Small intestine (tissue), 7 donors: ENCODE data around the gene CCDC3. TPM values are rescaled to one million over a fixed set of nuclear protein-coding genes. Genes with fewer than 3 reads are reported as not detected.

Experiments
- DNase-seq, 2 donors: peaks; one replicate each; pipeline versions ENCODE4 v3.0.0 to v3.0.0-alpha.2; 2013
- FAIRE-seq: peaks from 2 replicates; lab custom pipeline; 2012; peaks lifted over from hg19 to GRCh38; lab: Jason Lieb, UNC
- H3K27ac ChIP-seq, 3 donors: one replicate each; pipeline ENCODE4 v1.5.1; 2013; ENCODE audit warnings: low read length in 2 of 3, mild to moderate bottlenecking in 2 of 3, control low read depth in 1 of 3, inconsistent platforms in 1 of 3, low read depth in 1 of 3, moderate library complexity in 1 of 3
- H3K27me3 ChIP-seq, 3 donors: one replicate each; pipeline ENCODE4 v1.6.1; 2013; ENCODE audit warnings: low read length in 3 of 3, inconsistent platforms in 1 of 3; ENCODE audit not compliant: control insufficient read depth in 3 of 3, insufficient read depth in 3 of 3
- H3K36me3 ChIP-seq, 3 donors: one replicate each; pipeline ENCODE4 v1.6.1; 2013; ENCODE audit warnings: low read length in 3 of 3, inconsistent platforms in 1 of 3, low read depth in 1 of 3, mild to moderate bottlenecking in 1 of 3, moderate library complexity in 1 of 3; ENCODE audit not compliant: control insufficient read depth in 3 of 3, insufficient read depth in 2 of 3
- H3K4me1 ChIP-seq, 3 donors: one replicate each; pipeline ENCODE4 v1.6.1; 2013; ENCODE audit warnings: low read length in 2 of 3, inconsistent platforms in 1 of 3, low read depth in 1 of 3, mild to moderate bottlenecking in 1 of 3, moderate library complexity in 1 of 3; ENCODE audit not compliant: control insufficient read depth in 3 of 3, insufficient read depth in 2 of 3
- H3K4me3 ChIP-seq, 3 donors: one replicate each; pipeline ENCODE4 v1.5.1; 2013; ENCODE audit warnings: low read length in 3 of 3, control low read depth in 1 of 3, inconsistent platforms in 1 of 3, low read depth in 1 of 3, mild to moderate bottlenecking in 1 of 3, moderate library complexity in 1 of 3
- H3K9me3 ChIP-seq, 2 donors: one replicate each; pipeline ENCODE4 v1.6.1; 2013; ENCODE audit warnings: low read depth in 1 of 2, low read length in 1 of 2; ENCODE audit not compliant: control insufficient read depth in 2 of 2, insufficient read depth in 1 of 2
- WGBS, 3 donors: extraction: QIAGEN DNeasy Blood & Tissue Kit; methylation state at CpG; one replicate each; pipeline ENCODE4 v1.1.7; 2013; 5-methylcytosine and 5-hydroxymethylcytosine counted together
- polyA plus RNA-seq, 4 donors: library from polyadenylated mRNA; stranded (reverse) in 3 of 4; unstranded in 1 of 4; fragments of 200-250 nt in 3 of 4; fragments of 120-200 nt in 1 of 4; gene quantifications; one replicate each; pipeline versions ENCODE4 v1.2.1 to v1.2.3, GENCODE V29; 2013
- donor health status: healthy with polysubstance abuse.
- donor health status: control.
- donor health status: control.
- donor health status: Bipolar disorder and iron deficiency.
- donor health status: healthy.

The CCDC3 gene
- polyA plus RNA-seq, 4 donors = 0.22 to 8.7 (median 4.1) TPM

GRCh38 chr10:12902135-12902572 lies 99.4 kb downstream of the CCDC3 start:
- H3K36me3 ChIP-seq = no peaks in the 10 kb centered on the region
- no peaks in the 10 kb centered on the region for H3K27me3 ChIP-seq
- DNase-seq (peak; percentile 29 to 73), FAIRE-seq (no peak)
- no peaks in the 10 kb centered on the region for H3K4me1 ChIP-seq
- no peaks in the 10 kb centered on the region for H3K9me3 ChIP-seq
- no peak overlapping the region for H3K27ac ChIP-seq
- WGBS, 3 donors = 2 to 6% (median 5%) methylated on average over 2 of the region's 2 CpGs
- no peak overlapping the region for H3K4me3 ChIP-seq

GRCh38 chr10:12899546-12899945 lies 102.0 kb downstream of the CCDC3 start:
- no peak for DNase-seq
- H3K36me3 ChIP-seq = no peaks in the 10 kb centered on the region
- no peak overlapping the region for H3K27ac ChIP-seq
- FAIRE-seq = no peak
- no peaks in the 10 kb centered on the region for H3K9me3 ChIP-seq
- no peaks in the 10 kb centered on the region for H3K27me3 ChIP-seq
- 86 to 92% (median 91%) methylated on average over 7 of the region's 7 CpGs for WGBS, 3 donors
- no peak overlapping the region for H3K4me3 ChIP-seq
- H3K4me1 ChIP-seq = no peaks in the 10 kb centered on the region

GRCh38 chr10:12898271-12898670 lies 103.2 kb downstream of the CCDC3 start:
- Histone ChIP-seq H3K27ac (no peak overlapping the region), H3K4me3 (no peak overlapping the region), H3K4me1 (no peaks in the 10 kb centered on the region), H3K9me3 (peaks cover 0 to 6% of the 10 kb centered on the region in 2 donors), H3K27me3 (peaks cover 0 to 3% (median 0%) of the 10 kb centered on the region in 3 donors), H3K36me3 (no peaks in the 10 kb centered on the region)
- DNase-seq (no peak), FAIRE-seq (no peak)
- 90 to 92% (median 91%) methylated on average over 24 of the region's 24 CpGs for WGBS, 3 donors

GRCh38 chr10:12897278-12897677 lies 104.2 kb downstream of the CCDC3 start:
- Histone ChIP-seq H3K27ac (no peak overlapping the region), H3K9me3 (peaks cover 0 to 12% of the 10 kb centered on the region in 2 donors), H3K4me1 (no peaks in the 10 kb centered on the region), H3K4me3 (no peak overlapping the region), H3K36me3 (no peaks in the 10 kb centered on the region), H3K27me3 (peaks cover 0 to 4% (median 0%) of the 10 kb centered on the region in 3 donors)
- FAIRE-seq (no peak), DNase-seq (no peak)
- 81 to 82% (median 81%) methylated on average over 6 of the region's 6 CpGs for WGBS, 3 donors

GRCh38 chr10:12896251-12896650 lies 105.3 kb downstream of the CCDC3 start:
- Histone ChIP-seq H3K9me3 (peaks cover 0 to 17% of the 10 kb centered on the region in 2 donors), H3K4me3 (no peak overlapping the region), H3K27me3 (peaks cover 0 to 4% (median 0%) of the 10 kb centered on the region in 3 donors), H3K36me3 (no peaks in the 10 kb centered on the region), H3K4me1 (no peaks in the 10 kb centered on the region), H3K27ac (no peak overlapping the region)
- 90 to 93% (median 92%) methylated on average over 5 of the region's 5 CpGs for WGBS, 3 donors
- FAIRE-seq = no peak
- DNase-seq = no peak

- Histone ChIP-seq H3K9me3 (peaks cover 0 to 25% of the 10 kb centered on the region in 2 donors), H3K36me3 (no peaks in the 10 kb centered on the region), H3K27me3 (peaks cover 0 to 4% (median 0%) of the 10 kb centered on the region in 3 donors), H3K27ac (no peak overlapping the region), H3K4me1 (no peaks in the 10 kb centered on the region), H3K4me3 (no peak overlapping the region)
- DNase-seq (no peak), FAIRE-seq (no peak)
These were observed 108.6 kb downstream of the CCDC3 start for GRCh38 chr10:12892924-12893323.

GRCh38 chr10:12890958-12891357 lies 110.6 kb downstream of the CCDC3 start:
- FAIRE-seq (no peak), DNase-seq (no peak)
- Histone ChIP-seq H3K4me3 (no peak overlapping the region), H3K27me3 (peaks cover 0 to 4% (median 0%) of the 10 kb centered on the region in 3 donors), H3K9me3 (peaks cover 0 to 25% of the 10 kb centered on the region in 2 donors), H3K36me3 (no peaks in the 10 kb centered on the region), H3K27ac (no peak overlapping the region), H3K4me1 (no peaks in the 10 kb centered on the region)
- 50 to 56% (median 54%) methylated on average over 3 of the region's 3 CpGs for WGBS, 3 donors

GRCh38 chr10:12888470-12888869 lies 113.0 kb downstream of the CCDC3 start:
- Histone ChIP-seq H3K27ac (no peak overlapping the region), H3K4me1 (no peaks in the 10 kb centered on the region), H3K4me3 (no peak overlapping the region), H3K27me3 (peaks cover 0 to 3% (median 0%) of the 10 kb centered on the region in 3 donors), H3K36me3 (no peaks in the 10 kb centered on the region), H3K9me3 (peaks cover 0 to 21% of the 10 kb centered on the region in 2 donors)
- WGBS, 3 donors = 42 to 60% (median 50%) methylated on average over 2 of the region's 2 CpGs
- no peak for FAIRE-seq
- DNase-seq = no peak

- FAIRE-seq (no peak), DNase-seq (no peak)
- Histone ChIP-seq H3K9me3 (peaks cover 0 to 16% of the 10 kb centered on the region in 2 donors), H3K27me3 (no peaks in the 10 kb centered on the region), H3K4me1 (no peaks in the 10 kb centered on the region), H3K4me3 (no peak overlapping the region), H3K36me3 (no peaks in the 10 kb centered on the region), H3K27ac (no peak overlapping the region)
- 59 to 70% (median 67%) methylated on average over 3 of the region's 3 CpGs for WGBS, 3 donors
These were observed 113.7 kb downstream of the CCDC3 start for GRCh38 chr10:12887780-12888179.
